HG02973 (cell line): Measurements from ENCODE around the gene ZIC5.
A peak's percentile ranks its signal among the peaks of the same experiment; 100 is the strongest.

Experiments used
- ATAC-seq: cut with Tn5 transposase; IDR thresholded peaks from one replicate; pipeline ENCODE4 v1.9.1; 2021; ENCODE audit warnings: moderate library complexity; ENCODE audit not compliant: unreplicated experiment

ZIC5 gene

DNA sequence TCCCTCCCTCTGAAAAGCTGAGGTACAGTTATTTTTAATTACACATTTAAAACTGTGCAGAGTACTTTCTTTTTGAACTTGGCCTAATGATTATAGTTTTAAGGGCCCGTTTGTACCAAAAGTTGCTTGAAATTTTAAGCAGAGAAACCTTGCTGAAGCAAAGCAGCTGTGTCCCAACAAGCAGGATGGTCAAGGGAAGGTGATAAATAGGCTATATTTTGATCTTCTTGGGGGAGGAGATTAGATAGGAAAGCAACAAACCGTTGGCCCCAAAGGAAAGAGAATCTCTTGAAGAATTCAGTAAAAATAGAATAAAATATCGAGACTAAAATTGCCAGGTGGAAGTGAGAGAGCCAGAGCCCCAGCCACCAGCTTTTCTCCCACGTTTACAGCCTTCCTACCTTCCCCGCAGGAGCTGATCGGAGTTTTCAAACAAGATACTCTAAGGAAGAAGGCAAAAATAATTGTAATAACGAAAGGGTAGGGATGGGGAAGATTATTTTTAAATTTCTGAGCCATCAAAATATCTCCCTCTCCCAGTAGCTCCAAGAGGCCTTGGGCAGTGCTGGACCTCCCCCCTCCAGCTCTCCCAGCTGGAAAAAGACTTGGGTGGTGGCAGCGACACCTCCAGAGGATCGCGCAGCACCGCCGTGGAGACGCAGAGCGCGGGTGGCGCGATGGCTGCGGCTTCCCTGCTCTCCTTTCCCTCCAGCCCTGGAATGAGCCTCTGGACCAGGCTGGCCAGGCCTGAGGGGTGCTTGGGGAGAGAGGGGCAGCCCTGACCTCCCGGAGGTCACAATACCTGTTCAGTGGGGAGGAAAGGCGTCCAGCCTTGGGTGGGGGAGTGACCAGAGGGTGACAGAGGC, 15.8 kb upstream of the ZIC5 start:
- no peak for ATAC-seq

DNA sequence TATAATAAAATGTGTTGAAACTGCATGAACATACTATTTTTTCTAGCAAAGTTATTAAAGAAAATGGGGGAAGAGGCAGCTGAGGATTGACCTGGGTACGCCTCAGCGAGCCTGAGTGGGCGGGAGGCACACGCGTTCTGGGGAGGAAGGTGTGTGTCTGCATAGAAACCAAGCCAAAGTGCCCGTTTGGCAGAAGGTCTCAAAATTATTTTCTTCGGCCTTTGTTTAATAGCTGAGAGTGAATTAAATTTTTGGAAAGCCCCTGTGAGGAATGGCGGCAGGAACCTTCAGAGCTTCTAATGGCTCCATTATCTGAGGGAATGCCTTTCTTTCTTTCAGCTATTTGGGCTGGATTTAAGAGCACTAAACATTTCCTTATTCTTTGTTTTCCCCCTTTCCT, 15.2 kb upstream of the ZIC5 start:
- ATAC-seq = no peak

DNA sequence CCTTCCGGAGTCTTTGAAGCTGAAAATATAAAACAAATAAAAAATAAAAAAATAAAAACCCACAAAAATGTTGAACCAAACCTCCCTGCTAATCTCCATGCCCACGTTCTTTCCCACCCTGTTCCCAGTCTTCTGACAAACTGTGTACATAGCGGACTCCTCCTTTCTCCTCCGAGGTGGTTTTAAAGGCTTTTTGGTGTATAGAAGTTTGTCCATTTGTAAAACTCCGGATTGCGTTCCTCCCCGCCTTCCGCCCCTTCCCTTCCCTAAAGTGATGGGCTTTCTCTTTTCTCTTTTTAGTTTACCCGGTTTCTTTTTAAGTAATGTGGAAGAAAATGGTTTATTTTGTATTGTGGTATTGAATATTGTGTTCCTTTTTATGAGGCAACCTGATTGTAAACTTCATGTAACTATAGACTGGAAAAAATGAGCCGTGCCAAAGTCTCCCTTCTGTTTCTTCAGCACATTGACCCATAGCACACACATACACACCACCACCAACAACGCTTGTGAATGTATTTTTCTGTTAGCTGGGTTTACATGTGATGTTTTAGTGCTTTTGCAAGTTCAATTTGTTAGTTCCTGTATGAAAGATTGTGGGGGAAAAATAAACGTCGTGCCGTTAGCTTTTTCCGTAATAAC, 14.4 kb upstream of the ZIC5 start:
- ATAC-seq = no peak

- no peak for ATAC-seq
Measured at GRCh38 chr13:99985241-99985874, 13.8 kb upstream of the ZIC5 start.

GRCh38 chr13:99984461-99985240, 13.1 kb upstream of the ZIC5 start:
- ATAC-seq = no peak

- no peak for ATAC-seq
Measured at GRCh38 chr13:99983499-99984401, 12.2 kb upstream of the ZIC5 start.

GRCh38 chr13:99982731-99983498, 11.3 kb upstream of the ZIC5 start:
- no peak for ATAC-seq

- no peak for ATAC-seq
Measured at GRCh38 chr13:99982036-99982730, 10.6 kb upstream of the ZIC5 start.

DNA sequence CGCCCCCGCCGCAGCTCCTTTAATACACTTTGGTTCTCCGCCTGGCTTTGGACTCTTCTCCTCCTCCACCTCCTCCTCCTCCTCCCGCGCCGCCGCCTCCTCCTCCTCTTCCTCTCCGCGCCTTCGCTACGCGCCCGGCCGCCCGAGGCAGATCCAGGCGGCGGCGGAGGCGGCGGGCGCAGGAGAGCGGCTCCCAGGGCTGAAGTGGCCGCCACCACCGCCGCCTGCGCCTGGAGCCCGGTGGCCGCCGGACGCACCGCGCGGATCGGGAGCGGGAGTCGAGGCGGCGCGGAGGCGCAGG, 10.1 kb upstream of the ZIC5 start, which contains the start of gene ZIC2:
Gene ZIC2, plus strand, starts transcription at position 50 of the 301 bp plus-strand sequence. CDS start 281 bp downstream, outside the sequence.
- no peak for ATAC-seq

DNA sequence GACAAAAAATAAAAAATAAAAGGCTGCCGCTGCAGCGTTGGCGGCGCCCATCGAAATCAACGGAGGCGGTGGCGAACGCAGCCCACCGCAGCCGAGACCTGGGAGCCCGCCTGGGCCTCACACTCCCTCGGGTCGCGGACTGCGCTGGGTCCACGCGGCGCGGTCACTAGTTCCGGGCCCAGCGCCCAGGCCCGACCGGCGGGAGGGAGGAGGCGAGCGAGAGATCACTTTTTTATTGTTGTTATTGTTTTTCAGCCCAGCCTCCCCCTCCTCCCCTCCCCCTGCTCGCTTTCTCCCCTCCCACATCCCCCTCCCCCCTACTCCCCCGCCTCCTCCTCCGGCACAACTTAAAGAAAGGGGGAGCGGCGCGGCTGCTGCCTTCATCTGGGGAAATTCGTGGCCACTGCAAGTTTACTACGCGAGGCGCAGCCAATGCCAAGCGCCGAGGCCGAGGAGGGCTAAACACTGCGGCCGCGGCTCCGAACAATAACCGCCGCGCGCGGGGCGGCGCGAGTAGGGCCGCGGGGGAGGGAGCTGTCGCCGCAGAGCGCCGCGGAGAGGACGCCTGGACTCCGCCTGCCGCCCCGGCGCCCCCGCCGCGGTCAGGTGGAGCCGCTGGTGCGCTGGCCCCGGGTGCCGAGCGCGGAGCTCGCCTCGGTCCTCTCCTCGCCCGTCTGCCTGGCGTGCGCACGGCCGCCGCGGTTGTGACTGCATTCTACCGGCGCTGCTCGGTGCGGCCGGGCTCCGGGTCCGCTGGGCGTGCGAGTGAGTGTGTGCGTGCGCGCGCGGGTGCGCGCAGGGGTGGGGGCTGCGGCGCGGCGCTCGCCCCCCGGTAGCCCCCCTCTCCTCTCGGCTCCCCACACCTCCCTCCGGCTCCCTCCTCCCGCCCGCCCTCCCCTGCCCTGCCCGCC, 9.5 kb upstream of the ZIC5 start:
- no peak for ATAC-seq

- ATAC-seq = peak; percentile 47
Measured at GRCh38 chr13:99980201-99980823, 8.7 kb upstream of the ZIC5 start.

GRCh38 chr13:99979453-99980200, 8.1 kb upstream of the ZIC5 start:
- no peak for ATAC-seq

DNA sequence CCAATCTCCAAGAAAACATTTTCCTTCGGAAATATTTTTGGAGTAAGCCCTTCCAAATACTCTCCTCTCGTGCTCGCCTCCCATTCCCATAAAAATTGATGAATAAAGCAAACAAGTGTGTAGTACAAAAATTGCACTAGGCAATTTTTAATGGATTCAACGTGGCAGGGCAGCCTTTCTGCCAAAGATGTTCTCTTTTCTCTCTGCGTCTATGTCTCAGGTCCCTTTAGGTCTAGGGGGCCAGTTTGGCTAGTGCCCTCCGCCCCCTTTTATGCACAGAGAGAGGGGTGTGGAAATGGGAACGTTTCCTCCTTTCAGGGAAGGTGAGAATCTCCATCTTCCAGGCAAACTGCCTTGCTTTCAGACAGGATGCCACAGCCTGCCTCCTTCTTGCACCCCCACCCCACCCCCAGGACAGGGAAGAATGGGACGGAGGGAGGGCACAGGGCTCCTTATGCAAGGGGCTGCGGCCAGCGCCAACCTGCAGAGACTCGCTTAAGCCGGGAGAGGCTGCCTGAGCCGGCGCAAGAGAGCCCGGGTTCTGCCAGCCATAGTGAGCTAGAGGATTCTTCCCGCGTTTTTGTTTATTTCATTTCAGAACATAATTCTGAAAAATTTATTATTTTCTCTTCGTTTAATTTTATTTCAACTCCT, 7.4 kb upstream of the ZIC5 start:
- ATAC-seq = no peak

- ATAC-seq = no peak
Measured at GRCh38 chr13:99977912-99978798, 6.6 kb upstream of the ZIC5 start.

DNA sequence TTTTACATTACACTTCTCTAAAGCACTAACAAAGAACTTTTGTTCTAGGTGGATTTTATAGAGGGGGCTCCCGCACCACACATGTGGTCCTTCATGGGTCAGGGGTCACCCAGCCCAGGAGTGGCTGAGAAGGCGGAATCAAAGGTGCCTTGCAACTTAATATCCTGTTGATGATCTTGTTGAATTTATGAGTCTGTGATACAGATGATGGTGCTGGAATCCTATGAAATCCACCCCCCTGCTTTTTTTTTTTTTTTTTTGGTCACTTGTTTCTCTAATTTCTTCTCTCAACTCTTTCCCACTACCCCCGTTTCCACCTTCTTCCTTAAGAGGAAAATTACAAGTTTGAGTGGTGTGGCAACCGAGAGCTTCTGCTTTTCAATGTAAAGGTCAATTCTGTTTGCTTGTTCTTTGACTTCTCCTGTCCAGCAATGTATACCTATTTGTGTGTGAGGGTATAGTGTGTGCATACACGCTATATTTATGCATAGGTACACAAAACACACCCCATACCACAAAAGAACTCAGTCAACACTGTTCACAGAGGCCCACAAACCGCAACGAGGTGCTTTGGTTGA, 5.9 kb upstream of the ZIC5 start:
- ATAC-seq = no peak
